Frontal cortex (tissue), 4 donors: ENCODE measurements around the gene GPRASP1. TPM values are rescaled to one million over a fixed set of nuclear protein-coding genes. Genes with fewer than 3 reads are reported as not detected.

Experiments
- DNase-seq, 2 donors: peaks; one replicate each; pipeline ENCODE4 v3.0.0; 2012; ENCODE audit warnings: low spot score in 2 of 2
- FAIRE-seq: peaks from 2 replicates; lab custom pipeline; 2012; peaks lifted over from hg19 to GRCh38; lab: Jason Lieb, UNC
- small RNA-seq: library from RNA; depleted of rRNA; stranded (forward); fragments of <200 nt; gene quantifications from one replicate; pipeline ENCODE3, GENCODE V24; 2014
- total RNA-seq: library from RNA; depleted of rRNA; stranded (reverse); fragments of >200 nt; gene quantifications from one replicate; pipeline ENCODE4 v1.2.3, GENCODE V29; 2014
- donor health status: control.
- donor health status: control.
- donor health status: control.

Gene GPRASP1
- total RNA-seq, 1 donor from 2014 or later = 31.0 TPM

- DNase-seq (no peak), FAIRE-seq (no peak)
Measured at GRCh38 chrX:102697494-102697893, 46.2 kb downstream of the GPRASP1 start.

Small RNAs within 50 kb of the gene (small RNA-seq; reads per million reads assigned to genes)
- gene RNU6-589P = not detected

Other genes starting within 250 kb of the GPRASP1 start
- not detected for gene NXF2B, start 211.5 kb upstream of the GPRASP1 start, total RNA-seq
- not detected for gene TCP11X2, start 179.7 kb upstream of the GPRASP1 start, total RNA-seq
- gene TMSB15A, start 134.7 kb upstream of the GPRASP1 start, total RNA-seq = 220 TPM
- gene ARMCX5, start 52.0 kb upstream of the GPRASP1 start, total RNA-seq = 42.8 TPM
- 84.8 TPM for gene GPRASP2, start 61.0 kb downstream of the GPRASP1 start, total RNA-seq
- 62.0 TPM for gene GPRASP3, start 69.3 kb downstream of the GPRASP1 start, total RNA-seq